ENCODE measurements around the gene CHMP6.

Gene CHMP6

GRCh38 chr17:80991645-80992076 is at the start of gene CHMP6:
Gene CHMP6 (plus strand): TSS chr17:80991841. CDS start chr17:80991919, 78 bp downstream.
- Mint-ChIP-seq H3K9me3 (no peaks in the 10 kb centered on the region), H3K27me3 (ENCODE audit: low read depth) (peaks cover 3% of the 10 kb centered on the region), H3K4me1 (ENCODE audit: low read depth) (peaks cover 17% of the 10 kb centered on the region), H3K4me3 (peak within 1 kb of the TSS; percentile 83), H3K27ac (peak within 1 kb of the TSS; percentile 72), H3K36me3 (ENCODE audit: low read depth) (peaks cover 10% of the 10 kb centered on the region)

- Mint-ChIP-seq H3K27me3 (ENCODE audit: low read depth) (no peaks in the 10 kb centered on the region), H3K36me3 (ENCODE audit: low read depth) (peaks cover 35% of the 10 kb centered on the region), H3K27ac (no peak overlapping the region), H3K9me3 (no peaks in the 10 kb centered on the region), H3K4me1 (ENCODE audit: low read depth) (peaks cover 20% of the 10 kb centered on the region), H3K4me3 (no peak overlapping the region)
Observed at GRCh38 chr17:80942423-80943345, 49.0 kb upstream of the CHMP6 start.

GRCh38 chr17:80943346-80944145 is 48.1 kb upstream of the CHMP6 start:
- Mint-ChIP-seq H3K4me3 (no peak overlapping the region), H3K36me3 (ENCODE audit: low read depth) (peaks cover 42% of the 10 kb centered on the region), H3K27ac (no peak overlapping the region), H3K9me3 (no peaks in the 10 kb centered on the region), H3K27me3 (ENCODE audit: low read depth) (no peaks in the 10 kb centered on the region), H3K4me1 (ENCODE audit: low read depth) (peaks cover 14% of the 10 kb centered on the region)

GRCh38 chr17:80944326-80944725 is 47.3 kb upstream of the CHMP6 start:
- H3K36me3 Mint-ChIP-seq (ENCODE audit: low read depth) = peaks cover 37% of the 10 kb centered on the region
- H3K27me3 Mint-ChIP-seq (ENCODE audit: low read depth) = no peaks in the 10 kb centered on the region
- peak overlapping the region; percentile 15 for H3K27ac Mint-ChIP-seq
- peaks cover 7% of the 10 kb centered on the region for H3K4me1 Mint-ChIP-seq (ENCODE audit: low read depth)
- H3K4me3 Mint-ChIP-seq = no peak overlapping the region
- no peaks in the 10 kb centered on the region for H3K9me3 Mint-ChIP-seq

GRCh38 chr17:80945736-80946135 is 45.9 kb upstream of the CHMP6 start:
- H3K4me1 Mint-ChIP-seq (ENCODE audit: low read depth) = peaks cover 2% of the 10 kb centered on the region
- H3K4me3 Mint-ChIP-seq = no peak overlapping the region
- H3K27me3 Mint-ChIP-seq (ENCODE audit: low read depth) = no peaks in the 10 kb centered on the region
- H3K27ac Mint-ChIP-seq = no peak overlapping the region
- H3K36me3 Mint-ChIP-seq (ENCODE audit: low read depth) = peaks cover 39% of the 10 kb centered on the region
- H3K9me3 Mint-ChIP-seq = no peaks in the 10 kb centered on the region

- H3K27ac Mint-ChIP-seq = no peak overlapping the region
- H3K4me1 Mint-ChIP-seq (ENCODE audit: low read depth) = peaks cover 2% of the 10 kb centered on the region
- no peaks in the 10 kb centered on the region for H3K27me3 Mint-ChIP-seq (ENCODE audit: low read depth)
- no peaks in the 10 kb centered on the region for H3K9me3 Mint-ChIP-seq
- H3K4me3 Mint-ChIP-seq = no peak overlapping the region
- peaks cover 39% of the 10 kb centered on the region for H3K36me3 Mint-ChIP-seq (ENCODE audit: low read depth)
Observed at GRCh38 chr17:80946449-80946848, 45.2 kb upstream of the CHMP6 start.

- Mint-ChIP-seq H3K9me3 (no peaks in the 10 kb centered on the region), H3K4me3 (no peak overlapping the region), H3K27ac (peak overlapping the region; percentile 49), H3K36me3 (ENCODE audit: low read depth) (peaks cover 32% of the 10 kb centered on the region), H3K27me3 (ENCODE audit: low read depth) (no peaks in the 10 kb centered on the region), H3K4me1 (ENCODE audit: low read depth) (peaks cover under 1% of the 10 kb centered on the region)
Observed at GRCh38 chr17:80947200-80947940, 44.3 kb upstream of the CHMP6 start.

GRCh38 chr17:80948019-80948975 is 43.3 kb upstream of the CHMP6 start:
- H3K27ac Mint-ChIP-seq = no peak overlapping the region
- no peaks in the 10 kb centered on the region for H3K27me3 Mint-ChIP-seq (ENCODE audit: low read depth)
- peaks cover 2% of the 10 kb centered on the region for H3K4me1 Mint-ChIP-seq (ENCODE audit: low read depth)
- no peaks in the 10 kb centered on the region for H3K9me3 Mint-ChIP-seq
- no peak overlapping the region for H3K4me3 Mint-ChIP-seq
- peaks cover 29% of the 10 kb centered on the region for H3K36me3 Mint-ChIP-seq (ENCODE audit: low read depth)

- Mint-ChIP-seq H3K36me3 (ENCODE audit: low read depth) (peaks cover 29% of the 10 kb centered on the region), H3K9me3 (no peaks in the 10 kb centered on the region)
Observed at GRCh38 chr17:80948976-80949450, 42.6 kb upstream of the CHMP6 start.

GRCh38 chr17:80949451-80950421 is 41.9 kb upstream of the CHMP6 start:
- Mint-ChIP-seq H3K4me1 (ENCODE audit: low read depth) (peaks cover 2% of the 10 kb centered on the region), H3K27me3 (ENCODE audit: low read depth) (no peaks in the 10 kb centered on the region), H3K36me3 (ENCODE audit: low read depth) (peaks cover 30% of the 10 kb centered on the region), H3K27ac (no peak overlapping the region), H3K9me3 (no peaks in the 10 kb centered on the region), H3K4me3 (no peak overlapping the region)

More at GRCh38 chr17:80948976-80949450, 42.6 kb upstream of the CHMP6 start:
- Mint-ChIP-seq H3K27me3 (ENCODE audit: low read depth) (no peaks in the 10 kb centered on the region), H3K4me3 (no peak overlapping the region), H3K4me1 (ENCODE audit: low read depth) (peaks cover 2% of the 10 kb centered on the region), H3K27ac (no peak overlapping the region)

GRCh38 chr17:80950466-80951120 is 41.0 kb upstream of the CHMP6 start:
- Mint-ChIP-seq H3K4me1 (ENCODE audit: low read depth) (peaks cover 2% of the 10 kb centered on the region), H3K36me3 (ENCODE audit: low read depth) (peaks cover 34% of the 10 kb centered on the region), H3K27ac (no peak overlapping the region)

More at GRCh38 chr17:80950466-80951120, 41.0 kb upstream of the CHMP6 start:
- H3K4me3 Mint-ChIP-seq = no peak overlapping the region
- no peaks in the 10 kb centered on the region for H3K9me3 Mint-ChIP-seq
- no peaks in the 10 kb centered on the region for H3K27me3 Mint-ChIP-seq (ENCODE audit: low read depth)
